Vagina (tissue), 2 donors: ENCODE data around the gene NFIB. TPM values are rescaled to one million over a fixed set of nuclear protein-coding genes. Genes with fewer than 3 reads are reported as not detected.

Experiments
- DNase-seq, 2 donors: peaks; one replicate each; pipeline ENCODE4 v3.0.0-alpha.2; 2017; ENCODE audit errors: extremely low spot score in 2 of 2
- H3K27ac ChIP-seq: fragments of 200-600 bp; sonication (generic); one replicate; pipeline ENCODE4 v1.5.1; 2019
- H3K27me3 ChIP-seq: fragments of 200-600 bp; sonication (generic); one replicate; pipeline ENCODE4 v1.5.1; 2019
- H3K36me3 ChIP-seq, 2 donors: fragments of 200-600 bp; sonication (generic); one replicate each; pipeline ENCODE4 v1.5.1; 2017 to 2019
- H3K4me1 ChIP-seq: fragments of 200-600 bp; sonication (generic); one replicate; pipeline ENCODE4 v1.5.1; 2019
- H3K4me3 ChIP-seq, 2 donors: fragments of 200-600 bp; sonication (generic); 1 replicate in 1 of 2; 2 replicates in 1 of 2; pipeline ENCODE4 v1.5.1; 2016 to 2019
- H3K9me3 ChIP-seq: fragments of 200-600 bp; sonication (generic); one replicate; pipeline ENCODE4 v1.5.1; 2019
- POLR2A ChIP-seq, 2 donors: fragments of 450-650 bp; IDR thresholded peaks; one replicate each; pipeline ENCODE4 v1.6.1; 2017; ENCODE audit warnings: antibody characterized with exemption in 2 of 2, mild to moderate bottlenecking in 2 of 2, moderate library complexity in 2 of 2
- POLR2AphosphoS5 ChIP-seq, 2 donors: sonication (generic); formaldehyde crosslinking; IDR thresholded peaks; one replicate each; pipeline ENCODE4 v1.9.0; 2017; ENCODE audit warnings: antibody characterized with exemption in 2 of 2, mild to moderate bottlenecking in 2 of 2, low read depth in 1 of 2; ENCODE audit not compliant: insufficient read depth in 1 of 2
- intact Hi-C: fragments of 100-400 bp; cut with DNase I; formaldehyde crosslinking; loops from one replicate; pipeline ENCODE4 v1.15.1; 2023
- total RNA-seq: library from RNA; depleted of rRNA; stranded (reverse); fragments of >200 nt; gene quantifications from one replicate; pipeline ENCODE4 v1.2.3, GENCODE V29; 2016
- TF ChIP-seq, protein P1 (sequence below), 3 experiments: fragments of 450-650 bp in 2 of 3; fragments of 200-600 bp in 1 of 3; sonication (generic) in 1 of 3; IDR thresholded peaks; one replicate each; pipeline ENCODE4 v1.5.1; 2017 to 2019; ENCODE audit warnings: antibody characterized with exemption in 3 of 3, mild to moderate bottlenecking in 2 of 3, moderate library complexity in 2 of 3

The NFIB gene
- total RNA-seq, 1 donor from 2014 or later, result 73.4 TPM

DNA sequence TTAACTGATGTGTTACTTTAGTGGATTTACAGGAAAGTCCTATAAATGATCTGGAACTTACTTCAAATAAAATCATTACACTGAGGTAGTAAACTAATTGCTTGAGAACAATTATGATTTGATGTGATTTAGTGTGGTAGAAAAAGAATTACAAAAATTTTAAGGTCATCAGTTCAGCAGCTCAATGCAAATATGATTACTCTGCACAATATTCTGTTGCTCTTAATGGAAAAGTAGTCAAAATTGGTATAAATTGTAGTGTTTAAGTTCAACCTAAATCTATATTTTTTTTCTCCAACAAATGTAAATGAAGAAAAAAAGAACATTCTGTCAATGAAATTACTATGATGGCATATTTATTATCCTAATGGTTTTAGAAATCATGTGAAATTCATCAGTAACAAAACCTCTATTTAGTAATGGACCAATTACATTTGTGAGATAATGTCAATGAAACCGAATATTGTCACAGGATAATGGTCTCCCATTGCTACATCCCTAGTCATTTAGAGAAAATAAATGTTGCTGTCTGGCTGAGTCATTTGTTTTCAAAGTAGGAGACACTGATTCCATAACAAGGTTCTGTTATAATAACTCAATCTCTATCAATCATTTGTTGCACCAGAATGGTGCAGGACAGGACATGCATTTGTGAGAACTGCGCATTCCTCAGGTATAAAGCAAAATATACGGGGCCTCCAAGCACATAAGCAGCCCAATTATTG lies 177.1 kb downstream of the NFIB start:
- TF ChIP-seq POLR2AphosphoS5 (IDR thresholded peaks at IDR 0.05; ENCODE audit: insufficient read depth in 1 of 2, low read depth in 1 of 2), result no peak
- TF ChIP-seq, protein P1, sequence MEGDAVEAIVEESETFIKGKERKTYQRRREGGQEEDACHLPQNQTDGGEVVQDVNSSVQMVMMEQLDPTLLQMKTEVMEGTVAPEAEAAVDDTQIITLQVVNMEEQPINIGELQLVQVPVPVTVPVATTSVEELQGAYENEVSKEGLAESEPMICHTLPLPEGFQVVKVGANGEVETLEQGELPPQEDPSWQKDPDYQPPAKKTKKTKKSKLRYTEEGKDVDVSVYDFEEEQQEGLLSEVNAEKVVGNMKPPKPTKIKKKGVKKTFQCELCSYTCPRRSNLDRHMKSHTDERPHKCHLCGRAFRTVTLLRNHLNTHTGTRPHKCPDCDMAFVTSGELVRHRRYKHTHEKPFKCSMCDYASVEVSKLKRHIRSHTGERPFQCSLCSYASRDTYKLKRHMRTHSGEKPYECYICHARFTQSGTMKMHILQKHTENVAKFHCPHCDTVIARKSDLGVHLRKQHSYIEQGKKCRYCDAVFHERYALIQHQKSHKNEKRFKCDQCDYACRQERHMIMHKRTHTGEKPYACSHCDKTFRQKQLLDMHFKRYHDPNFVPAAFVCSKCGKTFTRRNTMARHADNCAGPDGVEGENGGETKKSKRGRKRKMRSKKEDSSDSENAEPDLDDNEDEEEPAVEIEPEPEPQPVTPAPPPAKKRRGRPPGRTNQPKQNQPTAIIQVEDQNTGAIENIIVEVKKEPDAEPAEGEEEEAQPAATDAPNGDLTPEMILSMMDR (IDR thresholded peaks at IDR 0.05), result no peak
- TF ChIP-seq POLR2A (IDR thresholded peaks at IDR 0.05), result no peak
- no peak overlapping the region for H3K4me3 ChIP-seq
- no peaks in the 10 kb centered on the region for H3K27me3 ChIP-seq
- H3K27ac ChIP-seq, result no peak overlapping the region
- H3K4me1 ChIP-seq, result no peaks in the 10 kb centered on the region
- no peaks in the 10 kb centered on the region for H3K36me3 ChIP-seq
- H3K9me3 ChIP-seq, result no peaks in the 10 kb centered on the region
- no peak for DNase-seq
- intact Hi-C loops, result no loop called here

DNA sequence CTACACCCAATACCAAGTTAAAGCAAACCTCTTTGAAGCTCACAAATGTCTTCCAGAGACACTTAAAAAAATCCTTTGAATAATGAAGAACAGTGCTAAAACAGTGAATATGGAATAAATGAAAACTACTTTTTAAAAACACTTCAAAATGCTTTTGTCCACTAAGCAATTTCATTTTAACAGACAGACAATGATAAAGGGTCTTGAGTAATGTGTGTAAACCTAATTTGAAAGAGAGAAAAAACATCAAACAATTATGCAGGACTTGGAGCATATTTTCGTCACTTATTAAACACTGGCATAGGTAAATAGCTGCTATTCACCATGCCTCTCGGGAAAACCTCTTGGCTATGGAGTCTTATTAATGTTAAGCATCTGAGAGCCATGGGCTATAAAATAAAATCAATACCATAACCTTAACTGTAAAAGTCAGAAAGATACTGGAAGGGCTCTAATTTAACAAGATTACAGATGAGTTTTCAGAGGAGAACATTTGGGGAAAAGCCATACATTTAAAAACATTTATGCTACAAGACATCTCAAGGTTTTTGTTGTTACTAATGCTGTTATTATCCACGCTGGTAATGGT lies 177.8 kb downstream of the NFIB start:
- no peak overlapping the region for H3K4me3 ChIP-seq
- intact Hi-C loops, result no loop called here
- no peak for TF ChIP-seq POLR2A (IDR thresholded peaks at IDR 0.05)
- no peak for TF ChIP-seq POLR2AphosphoS5 (IDR thresholded peaks at IDR 0.05; ENCODE audit: insufficient read depth in 1 of 2, low read depth in 1 of 2)
- TF ChIP-seq, protein P1 (IDR thresholded peaks at IDR 0.05), result no peak
- no peaks in the 10 kb centered on the region for H3K9me3 ChIP-seq
- DNase-seq, result no peak
- no peak overlapping the region for H3K27ac ChIP-seq
- no peaks in the 10 kb centered on the region for H3K36me3 ChIP-seq
- H3K4me1 ChIP-seq, result no peaks in the 10 kb centered on the region
- no peaks in the 10 kb centered on the region for H3K27me3 ChIP-seq

DNA sequence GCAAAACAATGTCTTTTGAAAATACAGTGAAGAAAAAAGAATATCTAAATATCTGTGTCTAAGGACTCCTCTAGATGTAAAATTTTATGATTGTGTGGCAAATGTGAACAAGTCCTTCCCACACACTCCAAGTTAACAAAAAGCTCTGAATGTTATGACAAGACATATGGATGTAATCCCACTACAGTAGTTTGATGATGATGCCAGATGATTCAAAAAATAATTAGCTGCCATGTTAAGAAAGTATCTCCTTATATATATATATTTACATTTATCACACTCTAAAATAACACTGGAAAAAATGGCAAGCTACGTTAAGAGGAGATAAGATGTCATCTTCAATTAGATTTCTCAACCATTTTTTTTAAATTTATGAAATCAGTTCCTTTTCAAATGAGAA lies 178.5 kb downstream of the NFIB start:
- TF ChIP-seq POLR2AphosphoS5 (IDR thresholded peaks at IDR 0.05; ENCODE audit: insufficient read depth in 1 of 2, low read depth in 1 of 2), result no peak
- TF ChIP-seq, protein P1 (IDR thresholded peaks at IDR 0.05), result no peak
- no peak overlapping the region for H3K27ac ChIP-seq
- no peaks in the 10 kb centered on the region for H3K4me1 ChIP-seq
- H3K36me3 ChIP-seq, result no peaks in the 10 kb centered on the region
- intact Hi-C loops, result no loop called here
- no peak for DNase-seq
- no peaks in the 10 kb centered on the region for H3K9me3 ChIP-seq
- no peaks in the 10 kb centered on the region for H3K27me3 ChIP-seq
- H3K4me3 ChIP-seq, result no peak overlapping the region

DNA sequence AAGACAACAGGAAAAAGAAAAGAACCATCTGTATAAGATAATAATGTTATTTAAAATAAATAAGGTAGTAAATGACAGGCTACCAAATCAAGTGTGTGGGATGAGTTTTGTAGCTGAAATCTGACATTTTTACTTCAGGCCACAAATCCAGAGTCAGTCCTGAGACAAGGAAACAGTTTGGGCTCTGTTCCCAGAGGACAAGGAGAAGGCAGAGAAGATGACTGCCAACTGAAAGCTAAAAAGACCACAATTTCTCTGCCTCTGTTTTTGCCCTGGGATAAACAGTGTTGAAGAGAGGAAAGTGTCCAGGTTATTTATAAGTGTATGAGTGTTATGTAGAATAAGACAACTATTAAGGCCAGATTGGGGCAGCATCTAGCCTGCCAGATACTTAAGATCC lies 180.5 kb downstream of the NFIB start:
- Histone ChIP-seq H3K36me3 (no peaks in the 10 kb centered on the region), H3K27me3 (no peaks in the 10 kb centered on the region), H3K27ac (no peak overlapping the region), H3K4me3 (no peak overlapping the region), H3K4me1 (no peaks in the 10 kb centered on the region), H3K9me3 (no peaks in the 10 kb centered on the region)
- no peak for DNase-seq
- intact Hi-C loops, result no loop called here
- TF ChIP-seq POLR2A (IDR thresholded peaks at IDR 0.05) (no peak), POLR2AphosphoS5 (IDR thresholded peaks at IDR 0.05; ENCODE audit: insufficient read depth in 1 of 2, low read depth in 1 of 2) (no peak)
- TF ChIP-seq, protein P1 (IDR thresholded peaks at IDR 0.05), result no peak

DNA sequence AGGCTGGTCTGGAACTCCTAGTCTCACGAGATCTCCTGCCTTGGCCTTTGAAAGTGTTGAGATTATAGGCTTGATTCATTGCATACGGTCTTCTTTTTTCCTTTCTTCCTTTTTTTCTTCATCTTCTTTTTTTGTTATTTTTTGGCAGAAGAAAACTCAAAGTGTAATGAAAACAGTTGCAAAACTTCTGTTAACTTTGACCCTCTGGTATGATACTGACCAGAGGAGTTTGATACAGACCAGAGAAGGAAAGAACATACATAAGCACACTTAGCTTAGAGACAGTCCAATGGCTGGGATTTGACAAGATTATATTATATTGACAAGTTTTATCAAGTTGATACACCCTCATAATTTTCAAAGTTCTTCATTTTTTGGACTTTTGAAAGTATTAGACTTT lies 181.2 kb downstream of the NFIB start:
- TF ChIP-seq, protein P1 (IDR thresholded peaks at IDR 0.05), result no peak
- TF ChIP-seq POLR2AphosphoS5 (IDR thresholded peaks at IDR 0.05; ENCODE audit: insufficient read depth in 1 of 2, low read depth in 1 of 2) (no peak), POLR2A (IDR thresholded peaks at IDR 0.05) (no peak)
- Histone ChIP-seq H3K27ac (no peak overlapping the region), H3K4me3 (no peak overlapping the region), H3K36me3 (no peaks in the 10 kb centered on the region), H3K4me1 (no peaks in the 10 kb centered on the region), H3K27me3 (no peaks in the 10 kb centered on the region), H3K9me3 (no peaks in the 10 kb centered on the region)
- intact Hi-C loops, result no loop called here
- no peak for DNase-seq
